OCI-LY3 (cell line): ENCODE results near the gene ROBO1.

ENCODE experiments used
- H2AFZ ChIP-seq: fragments of 200-600, 300-600 bp; shearing (Covaris generic); 2 replicates; pipeline ENCODE4 v1.6.0; 2014; ENCODE audit warnings: antibody characterized with exemption, low read depth, low read length
- H3K27ac ChIP-seq: fragments of 200-600, 300-600 bp; sonication (generic); 2 replicates; pipeline ENCODE4 v1.5.1; 2014; ENCODE audit warnings: mild to moderate bottlenecking, low read length, moderate library complexity, mixed read lengths
- H3K27me3 ChIP-seq: fragments of 200-600, 300-600 bp; sonication (generic); 2 replicates; pipeline ENCODE4 v1.6.1; 2014; ENCODE audit warnings: low read depth, low read length, mixed read lengths
- H3K36me3 ChIP-seq: fragments of 200-600, 300-600 bp; sonication (generic); replicated peaks from 2 replicates; pipeline ENCODE3; 2014; ENCODE audit warnings: low read depth, low read length, mixed read lengths
- H3K4me1 ChIP-seq: fragments of 300-600, 200-600 bp; sonication (generic); 2 replicates; pipeline ENCODE4 v1.6.1; 2014; ENCODE audit warnings: low read length, mixed read lengths
- H3K4me2 ChIP-seq: fragments of 200-600, 300-600 bp; sonication (generic); 2 replicates; pipeline ENCODE4 v1.6.1; 2014; ENCODE audit warnings: low read length, mixed read lengths
- H3K4me3 ChIP-seq: fragments of 300-600, 200-600 bp; sonication (generic); 2 replicates; pipeline ENCODE4 v1.5.1; 2014; ENCODE audit warnings: antibody characterized with exemption, mild to moderate bottlenecking, low read length, moderate library complexity
- H3K79me2 ChIP-seq: fragments of 300-600, 200-600 bp; shearing (Covaris generic); 2 replicates; pipeline ENCODE4 v1.6.1; 2014; ENCODE audit warnings: mild to moderate bottlenecking, low read length, mixed read lengths
- H3K9ac ChIP-seq: fragments of 300-600, 200-600 bp; shearing (Covaris generic); 2 replicates; pipeline ENCODE4 v1.6.0; 2014; ENCODE audit warnings: mild to moderate bottlenecking, low read length, moderate library complexity
- H3K9me3 ChIP-seq: fragments of 200-600, 300-600 bp; shearing (Covaris generic); 2 replicates; pipeline ENCODE4 v1.6.1; 2014; ENCODE audit warnings: low read length, mixed read lengths; ENCODE audit not compliant: insufficient read depth
- H4K20me1 ChIP-seq: fragments of 200-600, 300-600 bp; sonication (generic); 2 replicates; pipeline ENCODE4 v1.6.1; 2016; ENCODE audit warnings: low read length, mixed read lengths; ENCODE audit not compliant: insufficient read depth
- EZH2phosphoT487 ChIP-seq: fragments of 200-600 bp; shearing (Covaris generic); IDR thresholded peaks from 2 replicates; pipeline ENCODE4 v1.6.1; 2018; ENCODE audit warnings: antibody characterized with exemption, mixed run types, low read depth
- TF ChIP-seq, protein P1 (sequence below): fragments of 200-600, 300-600 bp; sonication (generic); IDR thresholded peaks from 2 replicates; pipeline ENCODE4 v1.5.1; 2014; ENCODE audit warnings: antibody characterized with exemption, low read length, low read depth

The ROBO1 gene

DNA sequence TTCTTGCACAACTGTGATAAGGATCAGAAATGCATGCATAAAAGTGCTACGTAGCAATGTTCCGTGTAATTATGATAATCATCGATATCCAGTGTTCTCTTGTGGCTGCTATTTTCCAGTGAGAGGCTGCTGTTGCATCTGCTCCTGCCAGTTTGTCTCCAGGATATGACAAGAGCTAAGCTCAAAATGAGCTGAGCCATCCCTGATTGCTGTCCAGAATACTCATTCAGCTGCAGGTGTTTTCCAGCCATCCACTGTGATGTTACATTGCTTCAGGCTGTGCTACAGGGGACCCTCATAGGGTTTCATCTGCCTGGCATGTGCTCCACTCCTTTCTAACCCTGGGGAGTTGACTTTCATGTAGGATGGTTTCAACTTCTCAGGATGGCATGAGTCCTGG is 976.0 kb downstream of the ROBO1 start:
- Histone ChIP-seq H3K27me3 (no peaks in the 10 kb centered on the region), H3K4me2 (no peak overlapping the region), H3K36me3 (no peaks in the 10 kb centered on the region), H2AFZ (no peak overlapping the region), H3K27ac (no peak overlapping the region), H3K9ac (no peak overlapping the region), H3K79me2 (no peaks in the 10 kb centered on the region), H3K4me1 (peaks cover 4% of the 10 kb centered on the region), H4K20me1 (no peaks in the 10 kb centered on the region), H3K4me3 (no peak overlapping the region), H3K9me3 (no peaks in the 10 kb centered on the region)
- TF ChIP-seq, protein P1, sequence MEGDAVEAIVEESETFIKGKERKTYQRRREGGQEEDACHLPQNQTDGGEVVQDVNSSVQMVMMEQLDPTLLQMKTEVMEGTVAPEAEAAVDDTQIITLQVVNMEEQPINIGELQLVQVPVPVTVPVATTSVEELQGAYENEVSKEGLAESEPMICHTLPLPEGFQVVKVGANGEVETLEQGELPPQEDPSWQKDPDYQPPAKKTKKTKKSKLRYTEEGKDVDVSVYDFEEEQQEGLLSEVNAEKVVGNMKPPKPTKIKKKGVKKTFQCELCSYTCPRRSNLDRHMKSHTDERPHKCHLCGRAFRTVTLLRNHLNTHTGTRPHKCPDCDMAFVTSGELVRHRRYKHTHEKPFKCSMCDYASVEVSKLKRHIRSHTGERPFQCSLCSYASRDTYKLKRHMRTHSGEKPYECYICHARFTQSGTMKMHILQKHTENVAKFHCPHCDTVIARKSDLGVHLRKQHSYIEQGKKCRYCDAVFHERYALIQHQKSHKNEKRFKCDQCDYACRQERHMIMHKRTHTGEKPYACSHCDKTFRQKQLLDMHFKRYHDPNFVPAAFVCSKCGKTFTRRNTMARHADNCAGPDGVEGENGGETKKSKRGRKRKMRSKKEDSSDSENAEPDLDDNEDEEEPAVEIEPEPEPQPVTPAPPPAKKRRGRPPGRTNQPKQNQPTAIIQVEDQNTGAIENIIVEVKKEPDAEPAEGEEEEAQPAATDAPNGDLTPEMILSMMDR, result no peak
- no peak for TF ChIP-seq EZH2phosphoT487

DNA sequence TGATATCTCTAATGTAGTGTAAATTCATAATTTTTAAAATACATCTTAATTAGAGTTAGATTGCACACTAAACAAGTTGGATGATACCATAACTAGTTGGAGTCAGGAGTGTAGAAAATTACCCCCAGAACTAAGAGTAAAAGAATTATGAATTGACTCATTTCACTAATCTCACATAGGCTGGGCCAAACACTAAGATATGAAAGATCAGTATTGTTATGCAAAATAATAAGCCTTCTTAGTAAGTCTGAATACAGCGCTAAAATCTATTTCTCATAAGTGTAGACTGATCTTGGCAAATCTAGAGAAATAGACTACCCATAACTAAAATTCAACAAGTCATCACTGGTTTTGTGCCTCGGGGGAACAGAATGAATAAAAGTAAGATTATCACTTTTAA is 979.0 kb downstream of the ROBO1 start:
- H3K4me3 ChIP-seq, result no peak overlapping the region
- no peaks in the 10 kb centered on the region for H3K9me3 ChIP-seq
- H2AFZ ChIP-seq, result no peak overlapping the region
- H3K4me1 ChIP-seq, result no peaks in the 10 kb centered on the region
- H4K20me1 ChIP-seq, result no peaks in the 10 kb centered on the region
- no peaks in the 10 kb centered on the region for H3K36me3 ChIP-seq
- no peak for TF ChIP-seq EZH2phosphoT487
- TF ChIP-seq, protein P1, result no peak
- no peak overlapping the region for H3K9ac ChIP-seq
- H3K27ac ChIP-seq, result no peak overlapping the region
- H3K27me3 ChIP-seq, result no peaks in the 10 kb centered on the region
- no peak overlapping the region for H3K4me2 ChIP-seq
- H3K79me2 ChIP-seq, result no peaks in the 10 kb centered on the region

DNA sequence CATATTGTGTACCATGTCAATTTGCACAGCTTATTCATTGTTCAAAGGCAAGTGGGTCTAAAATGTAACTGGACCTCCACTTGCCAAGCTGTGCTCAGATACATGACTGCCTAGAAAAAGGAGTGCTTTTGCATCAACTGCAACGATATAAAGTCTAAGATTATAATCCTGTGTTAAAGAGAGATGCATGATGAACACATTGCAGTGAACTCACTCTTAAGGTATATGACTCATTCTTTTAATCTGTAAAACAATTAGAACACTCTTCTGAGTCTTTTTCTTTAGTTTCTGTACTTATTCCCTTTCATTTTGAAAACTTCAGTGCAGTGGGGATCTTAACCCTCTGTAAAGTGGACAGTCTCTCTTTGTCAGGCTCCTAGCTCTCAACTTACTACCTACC is 982.8 kb downstream of the ROBO1 start:
- no peak overlapping the region for H2AFZ ChIP-seq
- no peaks in the 10 kb centered on the region for H3K4me1 ChIP-seq
- H3K4me2 ChIP-seq, result no peak overlapping the region
- no peaks in the 10 kb centered on the region for H3K36me3 ChIP-seq
- no peaks in the 10 kb centered on the region for H3K27me3 ChIP-seq
- no peaks in the 10 kb centered on the region for H3K9me3 ChIP-seq
- H3K4me3 ChIP-seq, result no peak overlapping the region
- no peak overlapping the region for H3K9ac ChIP-seq
- TF ChIP-seq, protein P1, result no peak
- no peak for TF ChIP-seq EZH2phosphoT487
- no peaks in the 10 kb centered on the region for H3K79me2 ChIP-seq
- no peaks in the 10 kb centered on the region for H4K20me1 ChIP-seq
- no peak overlapping the region for H3K27ac ChIP-seq

DNA sequence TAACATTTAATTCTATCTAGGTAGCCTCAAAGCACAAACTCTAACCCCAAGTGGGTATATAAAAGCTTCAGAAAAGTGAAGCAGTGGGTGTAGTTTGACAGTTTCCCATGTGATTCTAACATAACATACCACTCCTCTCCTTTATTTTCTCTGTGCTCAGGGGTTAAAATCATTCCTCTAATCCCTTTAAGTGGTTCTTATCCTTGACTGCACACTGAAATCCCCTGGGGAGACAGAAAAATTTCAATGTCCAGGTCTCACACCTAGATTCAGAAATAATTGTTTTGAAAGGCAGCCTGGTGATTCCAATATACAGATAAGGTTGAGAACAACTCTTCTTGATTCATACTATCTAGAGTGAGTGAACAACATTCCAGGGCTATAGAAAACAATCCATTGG is 986.4 kb downstream of the ROBO1 start:
- TF ChIP-seq, protein P1, result no peak
- TF ChIP-seq EZH2phosphoT487, result no peak
- Histone ChIP-seq H3K4me3 (no peak overlapping the region), H3K4me1 (no peaks in the 10 kb centered on the region), H3K4me2 (no peak overlapping the region), H2AFZ (no peak overlapping the region), H3K36me3 (no peaks in the 10 kb centered on the region), H3K9ac (no peak overlapping the region), H4K20me1 (no peaks in the 10 kb centered on the region), H3K27ac (no peak overlapping the region), H3K27me3 (no peaks in the 10 kb centered on the region), H3K9me3 (no peaks in the 10 kb centered on the region), H3K79me2 (no peaks in the 10 kb centered on the region)
